Mesenchymal stem cell (in vitro differentiated cells and primary cell): ENCODE measurements around the gene MVD.
A peak's percentile ranks its signal among the peaks of the same experiment; 100 is the strongest.

Experiments used
- DNase-seq: peaks from one replicate; pipeline ENCODE4 v3.0.0-alpha.2; 2013
- H2AFZ ChIP-seq: one replicate; pipeline ENCODE4 v1.6.1; 2013; ENCODE audit warnings: low read depth, mild to moderate bottlenecking, control low read depth, inconsistent platforms, low read length, moderate library complexity
- H2AK5ac ChIP-seq: 2 replicates; pipeline ENCODE4 v1.6.1; 2013; ENCODE audit warnings: low read length, moderate library complexity, mild to moderate bottlenecking, inconsistent platforms; ENCODE audit not compliant: severe bottlenecking
- H2BK120ac ChIP-seq: one replicate; pipeline ENCODE4 v1.6.1; 2013; ENCODE audit warnings: low read depth, mild to moderate bottlenecking, inconsistent platforms, low read length, moderate library complexity
- H2BK12ac ChIP-seq, 2 experiments: one replicate each; pipeline ENCODE4 v1.6.1; 2013; ENCODE audit warnings: inconsistent platforms in 2 of 2, low read length in 2 of 2, mild to moderate bottlenecking in 2 of 2, moderate library complexity in 2 of 2, control low read depth in 1 of 2
- H2BK15ac ChIP-seq: one replicate; pipeline ENCODE4 v1.6.1; 2013; ENCODE audit warnings: mild to moderate bottlenecking, low read depth, inconsistent platforms; ENCODE audit not compliant: poor library complexity, severe bottlenecking
- H2BK5ac ChIP-seq: 2 replicates; pipeline ENCODE4 v1.6.1; 2013; ENCODE audit warnings: low read depth, mild to moderate bottlenecking, low read length, control low read depth, inconsistent platforms; ENCODE audit not compliant: poor library complexity, severe bottlenecking
- H3K14ac ChIP-seq, 2 experiments: one replicate each; pipeline ENCODE4 v1.6.1; 2013; ENCODE audit warnings: inconsistent platforms in 2 of 2, low read length in 2 of 2, control low read depth in 1 of 2, mild to moderate bottlenecking in 1 of 2, moderate library complexity in 1 of 2
- H3K18ac ChIP-seq, 2 experiments: one replicate each; pipeline ENCODE4 v1.6.1; 2013; ENCODE audit warnings: inconsistent platforms in 2 of 2, low read length in 2 of 2, control low read depth in 1 of 2, low read depth in 1 of 2, mild to moderate bottlenecking in 1 of 2
- H3K23ac ChIP-seq, 2 experiments: one replicate each; pipeline ENCODE4 v1.6.1; 2013; ENCODE audit warnings: inconsistent platforms in 2 of 2, low read length in 2 of 2, mild to moderate bottlenecking in 2 of 2, moderate library complexity in 2 of 2, control low read depth in 1 of 2
- H3K27ac ChIP-seq: 2 replicates; pipeline ENCODE4 v1.5.1; 2013; ENCODE audit warnings: mild to moderate bottlenecking, moderate library complexity, low read length, control low read depth, inconsistent platforms; ENCODE audit not compliant: poor library complexity, severe bottlenecking
- H3K27me3 ChIP-seq, 2 experiments: 2 replicates each; pipeline versions ENCODE4 v1.6.1 to v1.7.0; 2013; ENCODE audit warnings: low read length in 2 of 2, mild to moderate bottlenecking in 2 of 2, moderate library complexity in 2 of 2, control low read depth in 1 of 2, inconsistent platforms in 1 of 2; ENCODE audit not compliant: control insufficient read depth in 1 of 2, insufficient read depth in 1 of 2
- H3K36me3 ChIP-seq, 2 experiments: 2 replicates each; pipeline versions ENCODE4 v1.6.1 to v1.7.0; 2013; ENCODE audit warnings: low read length in 2 of 2, control low read depth in 1 of 2, inconsistent platforms in 1 of 2, low read depth in 1 of 2, mild to moderate bottlenecking in 1 of 2; ENCODE audit not compliant: insufficient read depth in 2 of 2, control insufficient read depth in 1 of 2
- H3K4ac ChIP-seq, 2 experiments: one replicate each; pipeline ENCODE4 v1.6.1; 2013; ENCODE audit warnings: inconsistent platforms in 2 of 2, low read length in 2 of 2, mild to moderate bottlenecking in 2 of 2, moderate library complexity in 2 of 2, control low read depth in 1 of 2, low read depth in 1 of 2
- H3K4me1 ChIP-seq: 2 replicates; pipeline ENCODE4 v1.6.1; 2013; ENCODE audit warnings: low read depth, low read length, control low read depth; ENCODE audit not compliant: control insufficient read depth, insufficient read depth
- H3K4me2 ChIP-seq: 2 replicates; pipeline ENCODE4 v1.6.1; 2013; ENCODE audit warnings: low read length, mild to moderate bottlenecking, inconsistent platforms; ENCODE audit not compliant: poor library complexity, severe bottlenecking
- H3K4me3 ChIP-seq, 2 experiments: 2 replicates each; pipeline versions ENCODE4 v1.5.1 to v1.7.0; 2013; ENCODE audit warnings: low read length in 2 of 2, mild to moderate bottlenecking in 2 of 2, control low read depth in 1 of 2, low read depth in 1 of 2; ENCODE audit not compliant: insufficient read depth in 1 of 2
- H3K79me1 ChIP-seq: replicated peaks from 2 replicates; pipeline ENCODE4 v1.6.1; 2013; ENCODE audit warnings: mild to moderate bottlenecking, control low read depth, low read length, inconsistent platforms; ENCODE audit not compliant: poor library complexity, severe bottlenecking
- H3K9ac ChIP-seq: 2 replicates; pipeline ENCODE4 v1.7.0; 2013; ENCODE audit warnings: mild to moderate bottlenecking, low read length, moderate library complexity
- H3K9me3 ChIP-seq: 2 replicates; pipeline ENCODE4 v1.7.0; 2013; ENCODE audit warnings: mild to moderate bottlenecking, low read length; ENCODE audit not compliant: control insufficient read depth
- H4K8ac ChIP-seq: one replicate; pipeline ENCODE4 v1.6.1; 2013; ENCODE audit warnings: inconsistent platforms, mild to moderate bottlenecking, low read length, moderate library complexity
- H4K91ac ChIP-seq: one replicate; pipeline ENCODE4 v1.6.1; 2013; ENCODE audit warnings: mild to moderate bottlenecking, low read length, inconsistent platforms
- WGBS: methylation state at CpG from one replicate; pipeline ENCODE4 v1.1.7; 2013; ENCODE audit warnings: mixed read lengths; 5-methylcytosine and 5-hydroxymethylcytosine counted together

The MVD gene

GRCh38 chr16:88665570-88665969 lies 2.7 kb upstream of the MVD start:
- Histone ChIP-seq H3K18ac (no peak overlapping the region), H3K4me1 (peaks cover 12% of the 10 kb centered on the region), H2BK5ac (no peak overlapping the region), H3K9ac (no peak overlapping the region), H3K27ac (no peak overlapping the region), H2AFZ (no peak overlapping the region), H3K36me3 (peaks cover 3 to 9% of the 10 kb centered on the region in 2 experiments), H2BK15ac (no peak overlapping the region), H3K14ac (no peak overlapping the region), H3K4ac (no peak overlapping the region), H4K8ac (no peak overlapping the region), H2BK120ac (no peak overlapping the region), H3K27me3 (no peaks in the 10 kb centered on the region), H3K79me1 (peaks cover 11% of the 10 kb centered on the region), H2AK5ac (no peak overlapping the region), H3K23ac (no peak overlapping the region), H3K4me2 (no peak overlapping the region), H3K4me3 (no peak overlapping the region), H4K91ac (no peak overlapping the region), H2BK12ac (no peak overlapping the region), H3K9me3 (no peaks in the 10 kb centered on the region)
- WGBS, result 100% methylated on average over 3 of the region's 3 CpGs
- DNase-seq, result no peak

GRCh38 chr16:88665148-88665547 lies 2.3 kb upstream of the MVD start:
- peaks cover 12% of the 10 kb centered on the region for H3K4me1 ChIP-seq
- H3K4me2 ChIP-seq, result no peak overlapping the region
- H2BK5ac ChIP-seq, result no peak overlapping the region
- no peak overlapping the region for H3K18ac ChIP-seq
- H4K91ac ChIP-seq, result no peak overlapping the region
- peaks cover 3 to 10% of the 10 kb centered on the region in 2 experiments for H3K36me3 ChIP-seq
- H3K27ac ChIP-seq, result no peak overlapping the region
- no peak overlapping the region for H2AFZ ChIP-seq
- no peak overlapping the region for H2BK15ac ChIP-seq
- no peak overlapping the region for H2BK12ac ChIP-seq
- no peak for DNase-seq
- H3K27me3 ChIP-seq, result no peaks in the 10 kb centered on the region
- no peak overlapping the region for H3K4me3 ChIP-seq
- no peak overlapping the region for H2AK5ac ChIP-seq
- no peaks in the 10 kb centered on the region for H3K9me3 ChIP-seq
- H3K4ac ChIP-seq, result no peak overlapping the region
- H3K23ac ChIP-seq, result no peak overlapping the region
- H3K9ac ChIP-seq, result no peak overlapping the region
- no peak overlapping the region for H2BK120ac ChIP-seq
- 92% methylated on average over 4 of the region's 4 CpGs for WGBS
- H3K79me1 ChIP-seq, result peaks cover 11% of the 10 kb centered on the region
- no peak overlapping the region for H4K8ac ChIP-seq
- no peak overlapping the region for H3K14ac ChIP-seq

- Histone ChIP-seq H3K4ac (peak overlapping the region; percentile 76 to 82), H3K4me2 (peak overlapping the region; percentile 81), H3K4me3 (peak overlapping the region; percentile 92 to 95), H3K36me3 (peaks cover 23 to 29% of the 10 kb centered on the region in 2 experiments), H3K27me3 (no peaks in the 10 kb centered on the region), H3K14ac (peak overlapping the region in 1 of 2 experiments; percentile 86), H2AFZ (peak overlapping the region; percentile 56), H2BK120ac (peak overlapping the region; percentile 90), H3K79me1 (peaks cover 30% of the 10 kb centered on the region), H3K18ac (peak overlapping the region; percentile 83 to 87), H2BK5ac (no peak overlapping the region), H2BK15ac (peak overlapping the region; percentile 60), H3K23ac (peak overlapping the region; percentile 42 to 78), H3K9me3 (no peaks in the 10 kb centered on the region), H3K27ac (no peak overlapping the region), H2BK12ac (peak overlapping the region in 1 of 2 experiments; percentile 57), H2AK5ac (no peak overlapping the region), H3K9ac (peak overlapping the region; percentile 92), H4K91ac (peak overlapping the region; percentile 83), H3K4me1 (peaks cover 14% of the 10 kb centered on the region), H4K8ac (peak overlapping the region; percentile 83)
- 3% methylated on average over 48 of the region's 49 CpGs for WGBS
- peak; percentile 22 for DNase-seq
These were observed 559 bp downstream of the MVD start for GRCh38 chr16:88662222-88662842.

- Histone ChIP-seq H3K4ac (no peak overlapping the region), H2BK5ac (no peak overlapping the region), H2AK5ac (no peak overlapping the region), H3K14ac (no peak overlapping the region), H3K4me1 (peaks cover 17% of the 10 kb centered on the region), H3K18ac (no peak overlapping the region), H4K8ac (no peak overlapping the region), H2BK120ac (no peak overlapping the region), H2AFZ (no peak overlapping the region), H3K4me3 (peak overlapping the region in 1 of 2 experiments; percentile 92), H2BK15ac (no peak overlapping the region), H3K23ac (no peak overlapping the region), H3K27ac (no peak overlapping the region), H3K36me3 (peaks cover 28 to 34% of the 10 kb centered on the region in 2 experiments), H2BK12ac (no peak overlapping the region), H3K9me3 (no peaks in the 10 kb centered on the region), H3K9ac (no peak overlapping the region), H4K91ac (no peak overlapping the region), H3K27me3 (no peaks in the 10 kb centered on the region), H3K79me1 (peaks cover 31% of the 10 kb centered on the region), H3K4me2 (no peak overlapping the region)
- 85% methylated on average over 8 of the region's 10 CpGs for WGBS
- peak; percentile 39 for DNase-seq
These were observed 1.4 kb downstream of the MVD start for GRCh38 chr16:88661468-88661867.
